GM21717 (cell line): ENCODE data around the gene NDUFB7.
"Not testable (repeated sequence)": the region's sequence is repeated elsewhere in the genome, so short reads cannot be mapped to it uniquely, and the experiment has no call there.

ENCODE experiments used
- ATAC-seq: cut with Tn5 transposase; IDR thresholded peaks from one replicate; pipeline ENCODE4 v1.9.1; 2021; ENCODE audit warnings: mild to moderate bottlenecking, moderate library complexity; ENCODE audit not compliant: unreplicated experiment

NDUFB7 gene

GRCh38 chr19:14571695-14572490, at the start of gene NDUFB7:
Gene NDUFB7 (minus strand): TSS chr19:14572066. CDS start chr19:14572000, 66 bp downstream.
- peak; percentile 73 for ATAC-seq

DNA sequence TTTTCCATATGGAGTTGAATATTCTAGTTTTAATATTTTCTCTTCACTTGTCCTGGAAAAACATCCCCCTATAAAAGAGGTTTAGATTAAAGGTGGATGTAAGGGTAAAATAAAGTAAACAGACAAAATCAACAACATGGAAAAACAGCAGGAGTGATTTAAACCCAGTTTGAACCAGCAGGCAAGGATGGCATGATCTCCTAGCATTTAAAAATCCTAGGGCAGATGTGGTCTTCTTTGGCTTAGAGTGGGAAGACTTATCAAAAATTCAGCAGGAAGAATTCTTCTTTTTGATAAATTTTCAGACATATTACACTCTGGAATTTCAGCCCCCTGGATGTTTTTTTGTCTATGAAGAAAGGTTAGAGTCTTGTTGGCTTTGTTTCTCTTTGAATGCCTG, 47.5 kb upstream of the NDUFB7 start:
- no peak for ATAC-seq

DNA sequence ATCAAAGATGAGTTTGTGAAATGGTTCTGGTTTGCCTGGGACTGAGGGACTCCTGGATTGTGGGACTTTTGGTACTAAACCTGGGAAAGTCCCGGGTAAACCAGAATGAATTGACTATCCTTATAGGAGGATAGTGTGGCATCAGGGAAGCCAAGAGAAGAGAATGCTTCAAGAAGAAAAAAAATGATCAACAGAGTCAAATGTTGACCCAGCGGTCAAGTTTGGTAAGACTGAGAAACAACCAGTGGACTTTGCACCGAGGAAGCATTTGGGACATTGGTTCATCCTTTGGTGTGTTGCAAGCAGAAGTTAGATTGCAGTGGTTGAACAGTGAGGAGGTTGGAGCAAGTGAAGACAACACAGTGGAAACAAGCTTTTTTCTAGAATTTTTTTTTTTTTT, 44.5 kb upstream of the NDUFB7 start:
- no peak for ATAC-seq

DNA sequence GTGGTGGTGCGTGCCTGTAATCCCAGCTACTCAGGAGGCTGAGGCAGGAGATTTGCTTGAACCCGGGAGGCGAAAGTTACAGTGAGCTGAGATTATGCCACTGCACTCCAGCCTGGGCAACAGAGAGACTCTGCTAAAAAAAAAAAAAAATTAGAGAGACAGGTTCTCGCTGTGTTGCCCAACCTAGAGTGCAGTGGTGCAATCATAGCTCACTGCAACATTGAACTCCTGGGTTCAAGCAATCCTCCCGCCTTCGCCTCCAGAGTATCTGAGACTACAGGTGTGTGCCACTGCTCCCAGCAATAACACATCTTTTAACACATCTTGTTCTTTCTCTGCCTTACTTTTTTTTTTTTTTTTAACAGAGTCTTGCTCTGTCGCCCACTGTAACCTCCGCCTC, 43.8 kb upstream of the NDUFB7 start:
- no peak for ATAC-seq

DNA sequence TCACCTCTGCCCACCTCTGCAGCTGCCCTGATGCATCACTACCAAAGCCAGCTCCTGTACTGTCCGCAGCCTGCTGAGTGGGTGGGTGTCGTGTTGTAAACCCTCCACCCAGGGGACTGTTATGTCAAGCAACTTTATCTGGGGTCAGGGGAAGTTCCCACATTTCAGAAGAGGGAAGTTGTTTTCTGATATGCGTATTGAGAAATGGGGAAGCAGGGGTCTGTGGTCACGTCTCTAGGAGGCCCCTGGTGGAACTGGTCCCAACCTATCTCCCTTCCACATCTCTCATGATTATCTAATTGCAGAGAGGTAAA, 42.2 kb upstream of the NDUFB7 start:
- no peak for ATAC-seq

- not testable (repeated sequence) for ATAC-seq
These were observed 41.7 kb upstream of the NDUFB7 start for GRCh38 chr19:14613399-14614098.

DNA sequence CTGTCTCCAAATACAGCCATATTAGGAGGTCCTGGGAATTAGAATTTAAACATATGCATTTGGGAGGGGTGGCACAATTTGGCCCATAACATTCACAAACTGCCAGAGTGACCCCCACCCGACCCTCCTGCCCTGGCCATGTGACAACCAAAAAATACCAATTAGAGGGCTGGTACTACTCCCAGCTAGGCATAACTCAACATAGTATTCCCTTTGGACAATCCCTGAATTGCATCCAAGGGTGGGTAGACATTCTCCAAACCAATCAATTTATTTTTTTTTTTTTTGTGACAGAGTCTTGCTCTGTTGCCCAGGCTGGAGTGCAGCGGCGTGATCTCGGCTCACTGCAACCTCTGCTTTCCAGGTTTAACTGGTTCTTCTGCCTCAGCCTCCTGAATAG, 40.8 kb upstream of the NDUFB7 start:
- ATAC-seq, result no peak

DNA sequence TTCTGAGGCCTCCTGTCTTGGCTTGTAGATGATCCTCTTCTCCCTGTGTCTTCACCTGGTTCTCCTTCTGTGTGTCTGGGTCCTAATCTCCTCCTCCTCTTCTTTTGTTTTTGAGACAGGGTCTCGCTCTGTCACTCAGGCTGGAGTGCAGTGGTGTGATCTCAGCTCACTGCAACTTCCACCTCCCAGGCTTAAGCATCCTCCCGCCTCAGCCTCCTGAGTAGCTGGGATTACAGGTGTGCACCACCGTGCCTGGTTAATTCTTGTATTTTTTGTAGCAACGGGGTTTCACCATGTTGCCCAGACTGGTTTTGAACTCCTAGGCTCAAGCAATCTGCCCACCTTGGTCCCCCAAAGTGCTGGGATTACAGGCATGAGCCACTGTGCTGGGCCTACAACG, 40.4 kb upstream of the NDUFB7 start:
- not testable (repeated sequence) for ATAC-seq

DNA sequence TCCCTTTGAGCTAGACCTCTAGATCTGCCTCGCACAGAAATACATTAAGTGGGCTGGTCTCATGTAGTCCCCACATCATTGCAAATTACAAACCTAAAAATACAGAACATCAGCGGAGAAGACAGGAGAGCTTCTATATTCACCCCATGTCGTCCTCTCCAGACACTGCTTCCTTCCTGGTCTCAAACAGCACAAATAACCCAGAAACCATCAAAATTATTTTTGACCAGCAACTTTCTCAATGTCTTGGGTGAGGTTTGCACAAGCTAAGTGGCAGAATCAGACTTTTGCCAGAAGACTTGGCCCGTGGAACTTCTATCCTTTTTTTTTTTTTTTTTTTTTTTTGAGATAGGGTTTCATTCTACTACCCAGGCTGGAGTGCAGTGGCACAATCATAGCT, 39.2 kb upstream of the NDUFB7 start:
- no peak for ATAC-seq

DNA sequence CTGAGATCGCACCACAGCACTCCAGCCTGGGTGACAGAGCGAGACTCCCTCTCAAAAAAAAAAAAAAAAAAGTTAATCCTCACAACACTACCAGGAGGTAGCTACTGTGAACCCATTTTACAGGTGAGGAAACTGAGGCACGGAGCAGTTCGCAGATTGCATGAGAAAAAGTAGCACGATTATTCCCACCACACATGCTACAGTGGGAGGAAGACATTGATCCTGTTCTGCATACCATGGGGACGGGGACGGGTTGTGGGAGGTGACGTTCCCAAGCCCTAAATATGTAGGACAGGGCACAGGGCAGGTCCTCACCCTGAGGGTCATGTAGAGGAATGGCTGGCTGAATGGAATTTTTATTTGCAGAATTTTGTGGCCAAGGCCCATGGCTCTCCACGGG, 34.8 kb upstream of the NDUFB7 start:
- no peak for ATAC-seq

GRCh38 chr19:14603990-14604387, 32.1 kb upstream of the NDUFB7 start:
- peak; percentile 63 for ATAC-seq

- ATAC-seq, result no peak
These were observed 27.8 kb upstream of the NDUFB7 start for GRCh38 chr19:14599548-14600147.

DNA sequence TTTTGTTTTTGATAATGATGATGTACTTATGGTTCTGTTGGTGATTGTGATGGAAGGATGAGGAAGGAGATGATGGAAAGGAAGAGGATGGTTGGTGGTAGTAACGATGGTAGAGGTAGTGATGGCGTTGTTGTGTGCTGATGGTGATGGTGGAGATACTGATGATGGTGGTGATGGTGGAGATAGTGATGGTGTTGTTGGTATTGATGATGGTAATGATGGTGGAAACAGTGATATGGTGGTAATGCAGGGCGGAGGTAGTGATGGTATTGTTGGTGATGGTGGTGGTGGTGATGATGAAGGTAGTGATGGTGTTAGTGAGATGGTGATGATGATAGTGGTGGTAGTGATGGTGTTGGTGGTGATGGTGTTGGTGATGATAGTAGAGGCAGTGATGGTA, 23.7 kb upstream of the NDUFB7 start:
- ATAC-seq, result no peak

- ATAC-seq, result not testable (repeated sequence)
These were observed 17.6 kb upstream of the NDUFB7 start for GRCh38 chr19:14589433-14589832.

DNA sequence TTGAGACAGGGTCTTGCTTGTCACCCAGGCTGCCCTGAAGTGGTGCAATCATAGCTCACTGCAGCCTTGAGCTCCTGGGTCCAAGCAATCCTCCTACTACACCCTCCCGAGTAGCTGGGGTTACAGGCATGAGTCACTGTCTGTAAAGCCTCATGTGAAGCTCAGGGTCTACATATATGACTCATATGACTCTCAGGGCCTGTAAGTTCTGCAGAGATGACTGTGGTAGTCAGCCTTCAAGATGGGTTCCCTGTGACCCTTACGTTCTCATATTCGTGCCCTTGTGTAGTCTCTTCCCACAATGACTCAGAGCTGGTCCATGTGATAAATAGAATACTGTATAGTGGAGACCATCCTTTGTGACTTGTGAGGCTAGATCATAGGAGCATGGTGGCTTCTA, 13.3 kb upstream of the NDUFB7 start:
- ATAC-seq, result peak; percentile 54

GRCh38 chr19:14584372-14584771, 12.5 kb upstream of the NDUFB7 start:
- ATAC-seq, result not testable (repeated sequence)

DNA sequence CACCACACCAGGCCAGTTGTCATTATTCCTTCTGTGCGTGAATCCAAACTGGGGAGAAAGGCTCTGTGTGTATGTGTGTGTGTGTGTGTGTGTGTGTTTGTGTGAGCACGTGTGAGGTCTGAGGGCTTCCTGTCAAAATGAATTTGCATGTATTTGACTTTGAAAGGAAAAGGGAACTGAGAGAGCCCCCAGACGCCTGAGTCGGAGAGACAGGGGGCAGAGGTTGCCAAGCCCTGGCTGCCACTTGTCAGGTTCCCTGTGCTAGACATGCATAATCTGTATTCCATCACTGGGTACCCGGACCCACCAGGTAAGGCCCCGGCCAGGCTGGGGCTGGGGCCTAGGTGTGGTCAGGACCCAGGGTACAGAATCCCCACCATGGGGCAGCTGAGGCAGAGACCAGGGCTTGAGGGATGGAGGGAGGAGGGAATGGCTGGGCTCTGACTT, 11.1 kb upstream of the NDUFB7 start, which contains the start of gene CLEC17A:
TSS of gene CLEC17A (plus strand) at position 191 of the 447 bp plus-strand sequence. CDS start at position 268, 77 bp downstream.
- no peak for ATAC-seq

DNA sequence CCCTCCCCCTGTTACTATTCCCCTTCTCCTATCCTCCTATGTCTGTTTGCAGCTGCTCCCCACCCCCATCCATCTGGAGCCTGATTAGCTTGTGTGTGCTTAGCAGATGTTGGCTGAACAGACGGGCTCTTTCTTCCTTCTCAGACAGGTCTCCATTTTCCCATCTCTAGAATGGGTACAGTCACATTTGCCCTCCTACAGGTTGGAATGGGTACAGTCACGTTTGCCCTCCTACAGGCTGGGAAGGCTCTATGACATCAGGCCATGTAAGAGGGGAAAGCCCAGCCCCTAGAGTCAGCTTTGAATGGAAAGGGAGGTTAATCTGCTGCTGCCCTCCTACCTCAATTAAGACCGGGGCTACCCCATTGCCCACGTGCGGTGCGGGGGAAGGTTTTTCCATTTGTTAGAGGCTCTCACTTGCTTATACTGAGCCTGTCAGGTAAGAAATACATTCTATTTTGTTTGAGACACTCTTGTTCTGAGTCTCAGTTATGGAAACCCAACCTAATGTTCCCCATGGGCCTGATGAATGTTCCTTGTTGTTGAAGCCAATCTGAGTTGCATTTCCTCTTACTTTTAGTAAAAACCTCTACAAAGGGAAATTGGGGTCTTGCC, 8.9 kb upstream of the NDUFB7 start:
- ATAC-seq, result no peak

GRCh38 chr19:14577885-14578427, 6.1 kb upstream of the NDUFB7 start:
- ATAC-seq, result no peak

- ATAC-seq, result no peak
These were observed 5.4 kb upstream of the NDUFB7 start for GRCh38 chr19:14577264-14577663.

DNA sequence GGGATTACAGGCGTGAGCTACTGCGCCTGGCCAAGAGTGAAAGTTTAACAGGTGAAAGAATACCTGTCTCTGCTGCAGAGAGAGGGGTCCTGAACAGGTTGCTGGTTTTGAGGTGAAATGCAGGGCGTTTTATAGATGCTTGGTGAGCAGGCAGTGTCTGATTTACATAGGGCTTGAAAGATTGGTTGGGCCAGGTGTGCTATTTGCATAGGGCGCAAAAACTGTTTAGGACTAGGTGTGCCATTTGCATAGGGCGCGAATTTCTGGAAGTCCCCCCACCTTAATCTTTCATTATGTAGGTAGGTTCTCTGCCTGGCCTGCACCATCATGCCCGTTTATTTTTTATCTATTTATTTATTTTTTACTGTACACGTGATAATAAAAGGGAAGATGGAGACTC, 4.5 kb upstream of the NDUFB7 start:
- no peak for ATAC-seq
